ENCODE measurements around the gene SLC37A1.

Gene SLC37A1

DNA sequence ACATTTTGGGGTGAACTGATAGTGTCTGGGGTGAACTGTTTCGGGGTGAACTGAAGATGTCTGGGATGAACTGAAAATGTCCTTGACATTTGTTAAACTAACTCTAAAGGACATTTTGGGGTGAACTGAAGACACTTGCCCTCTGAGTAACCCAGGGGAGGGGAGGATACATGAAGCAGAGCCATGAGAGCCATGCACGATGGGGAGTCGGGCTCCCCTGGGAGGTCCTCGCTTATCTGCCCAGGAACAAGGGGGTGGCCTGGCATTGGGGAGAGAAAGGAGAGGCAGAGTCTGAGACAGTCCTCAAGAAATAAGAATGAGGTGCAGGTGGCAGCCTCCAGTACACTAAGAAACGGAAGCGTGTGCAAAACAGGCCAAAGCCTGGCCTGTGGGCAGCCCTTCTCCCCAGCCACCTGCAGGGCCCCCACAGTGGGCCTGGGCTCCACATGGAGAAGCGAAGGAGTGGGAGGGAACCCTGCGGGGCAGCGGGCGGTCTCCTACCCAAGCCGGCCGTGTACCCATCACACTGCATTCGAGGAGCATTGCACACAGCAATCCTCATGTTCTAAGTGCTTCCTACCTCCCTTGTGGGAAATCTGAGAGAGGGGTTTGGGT is 41.8 kb upstream of the SLC37A1 start:
- no peaks in the 10 kb centered on the region for H3K36me3 ChIP-seq (ENCODE audit: insufficient read depth, low read length)
- H3K4me1 ChIP-seq (ENCODE audit: insufficient read depth, low read length) = no peaks in the 10 kb centered on the region
- no peak overlapping the region for H3K4me3 ChIP-seq (ENCODE audit: low read depth in 1 of 2, low read length in 2 of 2)
- no peaks in the 10 kb centered on the region for H3K9me3 ChIP-seq (ENCODE audit: low read length)
- no peak overlapping the region for H3K27ac ChIP-seq (ENCODE audit: low read depth, low read length)
- H3K9ac ChIP-seq (ENCODE audit: low read length) = no peak overlapping the region
- H3K27me3 ChIP-seq (ENCODE audit: control insufficient read depth in 1 of 2, insufficient read depth in 2 of 2, low read length in 2 of 2) = no peaks in the 10 kb centered on the region

GRCh38 chr21:42472521-42472920 is 41.1 kb upstream of the SLC37A1 start:
- Histone ChIP-seq H3K4me1 (ENCODE audit: insufficient read depth, low read length) (no peaks in the 10 kb centered on the region), H3K9ac (ENCODE audit: low read length) (no peak overlapping the region), H3K9me3 (ENCODE audit: low read length) (no peaks in the 10 kb centered on the region), H3K36me3 (ENCODE audit: insufficient read depth, low read length) (no peaks in the 10 kb centered on the region), H3K27me3 (ENCODE audit: control insufficient read depth in 1 of 2, insufficient read depth in 2 of 2, low read length in 2 of 2) (no peaks in the 10 kb centered on the region), H3K27ac (ENCODE audit: low read depth, low read length) (no peak overlapping the region), H3K4me3 (ENCODE audit: low read depth in 1 of 2, low read length in 2 of 2) (no peak overlapping the region)

DNA sequence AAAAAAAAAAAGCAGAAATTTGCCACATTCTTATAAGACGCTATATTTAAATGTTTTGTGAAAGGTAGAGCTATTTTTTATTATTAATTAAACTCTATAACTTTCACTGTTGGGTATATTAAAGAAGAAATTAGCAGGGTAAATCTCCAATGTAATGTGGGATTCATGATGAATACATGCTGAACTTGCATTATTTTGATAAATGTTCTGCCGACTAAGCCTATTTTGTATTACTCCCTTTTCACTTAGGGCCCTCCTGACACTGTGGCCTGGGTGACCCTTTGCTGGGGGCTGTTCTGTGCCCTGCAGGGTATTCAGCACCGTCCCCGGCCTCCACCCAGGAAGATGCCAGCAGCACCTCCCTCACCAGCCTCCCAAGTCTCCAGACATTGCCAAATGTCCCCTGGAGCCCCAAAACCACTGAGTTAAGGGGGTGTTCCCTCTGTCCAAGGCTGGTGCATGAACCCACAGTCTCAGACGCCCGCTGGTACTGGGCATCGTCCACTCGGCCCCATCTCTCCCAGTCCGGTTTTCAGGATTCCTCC is 40.1 kb upstream of the SLC37A1 start:
- Histone ChIP-seq H3K27ac (ENCODE audit: low read depth, low read length) (no peak overlapping the region), H3K27me3 (ENCODE audit: control insufficient read depth in 1 of 2, insufficient read depth in 2 of 2, low read length in 2 of 2) (no peaks in the 10 kb centered on the region), H3K4me3 (ENCODE audit: low read depth in 1 of 2, low read length in 2 of 2) (no peak overlapping the region), H3K36me3 (ENCODE audit: insufficient read depth, low read length) (no peaks in the 10 kb centered on the region), H3K9me3 (ENCODE audit: low read length) (no peaks in the 10 kb centered on the region), H3K4me1 (ENCODE audit: insufficient read depth, low read length) (no peaks in the 10 kb centered on the region), H3K9ac (ENCODE audit: low read length) (no peak overlapping the region)

- Histone ChIP-seq H3K9ac (ENCODE audit: low read length) (no peak overlapping the region), H3K4me1 (ENCODE audit: insufficient read depth, low read length) (no peaks in the 10 kb centered on the region), H3K4me3 (ENCODE audit: low read depth in 1 of 2, low read length in 2 of 2) (no peak overlapping the region), H3K27ac (ENCODE audit: low read depth, low read length) (no peak overlapping the region), H3K9me3 (ENCODE audit: low read length) (no peaks in the 10 kb centered on the region), H3K36me3 (ENCODE audit: insufficient read depth, low read length) (no peaks in the 10 kb centered on the region), H3K27me3 (ENCODE audit: control insufficient read depth in 1 of 2, insufficient read depth in 2 of 2, low read length in 2 of 2) (no peaks in the 10 kb centered on the region)
Observed at GRCh38 chr21:42474043-42474831, 39.4 kb upstream of the SLC37A1 start.

GRCh38 chr21:42475036-42475435 is 38.6 kb upstream of the SLC37A1 start:
- Histone ChIP-seq H3K27ac (ENCODE audit: low read depth, low read length) (no peak overlapping the region), H3K4me1 (ENCODE audit: insufficient read depth, low read length) (no peaks in the 10 kb centered on the region), H3K4me3 (ENCODE audit: low read depth in 1 of 2, low read length in 2 of 2) (no peak overlapping the region), H3K36me3 (ENCODE audit: insufficient read depth, low read length) (no peaks in the 10 kb centered on the region), H3K27me3 (ENCODE audit: control insufficient read depth in 1 of 2, insufficient read depth in 2 of 2, low read length in 2 of 2) (no peaks in the 10 kb centered on the region), H3K9me3 (ENCODE audit: low read length) (no peaks in the 10 kb centered on the region), H3K9ac (ENCODE audit: low read length) (no peak overlapping the region)

- Histone ChIP-seq H3K4me3 (ENCODE audit: low read depth in 1 of 2, low read length in 2 of 2) (no peak overlapping the region), H3K27ac (ENCODE audit: low read depth, low read length) (no peak overlapping the region), H3K4me1 (ENCODE audit: insufficient read depth, low read length) (no peaks in the 10 kb centered on the region), H3K9ac (ENCODE audit: low read length) (no peak overlapping the region), H3K9me3 (ENCODE audit: low read length) (no peaks in the 10 kb centered on the region), H3K36me3 (ENCODE audit: insufficient read depth, low read length) (no peaks in the 10 kb centered on the region), H3K27me3 (ENCODE audit: control insufficient read depth in 1 of 2, insufficient read depth in 2 of 2, low read length in 2 of 2) (no peaks in the 10 kb centered on the region)
Observed at GRCh38 chr21:42475526-42476387, 37.9 kb upstream of the SLC37A1 start.

- Histone ChIP-seq H3K9me3 (ENCODE audit: low read length) (no peaks in the 10 kb centered on the region), H3K9ac (ENCODE audit: low read length) (no peak overlapping the region), H3K4me1 (ENCODE audit: insufficient read depth, low read length) (no peaks in the 10 kb centered on the region), H3K36me3 (ENCODE audit: insufficient read depth, low read length) (no peaks in the 10 kb centered on the region), H3K4me3 (ENCODE audit: low read depth in 1 of 2, low read length in 2 of 2) (no peak overlapping the region), H3K27me3 (ENCODE audit: control insufficient read depth in 1 of 2, insufficient read depth in 2 of 2, low read length in 2 of 2) (no peaks in the 10 kb centered on the region), H3K27ac (ENCODE audit: low read depth, low read length) (no peak overlapping the region)
Observed at GRCh38 chr21:42476388-42477331, 37.0 kb upstream of the SLC37A1 start.

DNA sequence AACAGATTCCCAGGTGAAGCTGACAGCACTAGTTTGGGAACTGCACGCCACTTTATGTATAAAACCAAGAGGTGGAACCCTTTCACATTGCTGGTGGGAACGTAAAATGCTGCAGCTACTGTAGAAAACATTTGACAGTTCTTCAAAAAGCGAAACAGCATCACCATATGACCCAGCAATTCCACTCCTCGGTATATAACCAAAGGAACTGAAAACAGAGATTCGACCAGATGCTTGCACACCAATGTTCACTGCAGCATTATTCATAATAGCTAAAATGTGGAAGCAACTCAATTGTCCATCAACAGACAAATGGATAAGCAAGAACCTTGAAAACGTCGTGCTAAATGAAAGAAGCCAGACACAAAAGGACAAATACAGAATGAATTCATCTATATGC is 35.1 kb upstream of the SLC37A1 start:
- Histone ChIP-seq H3K9ac (ENCODE audit: low read length) (no peak overlapping the region), H3K27ac (ENCODE audit: low read depth, low read length) (no peak overlapping the region), H3K36me3 (ENCODE audit: insufficient read depth, low read length) (no peaks in the 10 kb centered on the region), H3K27me3 (ENCODE audit: control insufficient read depth in 1 of 2, insufficient read depth in 2 of 2, low read length in 2 of 2) (no peaks in the 10 kb centered on the region), H3K4me3 (ENCODE audit: low read depth in 1 of 2, low read length in 2 of 2) (no peak overlapping the region), H3K4me1 (ENCODE audit: insufficient read depth, low read length) (no peaks in the 10 kb centered on the region), H3K9me3 (ENCODE audit: low read length) (no peaks in the 10 kb centered on the region)

- H3K4me1 ChIP-seq (ENCODE audit: insufficient read depth, low read length) = no peaks in the 10 kb centered on the region
- H3K9me3 ChIP-seq (ENCODE audit: low read length) = no peaks in the 10 kb centered on the region
Observed at GRCh38 chr21:42479582-42479981, 34.1 kb upstream of the SLC37A1 start.

GRCh38 chr21:42480736-42481135 is 32.9 kb upstream of the SLC37A1 start:
- Histone ChIP-seq H3K27me3 (ENCODE audit: control insufficient read depth in 1 of 2, insufficient read depth in 2 of 2, low read length in 2 of 2) (no peaks in the 10 kb centered on the region), H3K36me3 (ENCODE audit: insufficient read depth, low read length) (no peaks in the 10 kb centered on the region), H3K27ac (ENCODE audit: low read depth, low read length) (no peak overlapping the region), H3K9ac (ENCODE audit: low read length) (no peak overlapping the region), H3K4me3 (ENCODE audit: low read depth in 1 of 2, low read length in 2 of 2) (no peak overlapping the region), H3K4me1 (ENCODE audit: insufficient read depth, low read length) (no peaks in the 10 kb centered on the region), H3K9me3 (ENCODE audit: low read length) (no peaks in the 10 kb centered on the region)

More at GRCh38 chr21:42479582-42479981, 34.1 kb upstream of the SLC37A1 start:
- no peaks in the 10 kb centered on the region for H3K27me3 ChIP-seq (ENCODE audit: control insufficient read depth in 1 of 2, insufficient read depth in 2 of 2, low read length in 2 of 2)
- H3K4me3 ChIP-seq (ENCODE audit: low read depth in 1 of 2, low read length in 2 of 2) = no peak overlapping the region
- H3K9ac ChIP-seq (ENCODE audit: low read length) = no peak overlapping the region
- H3K36me3 ChIP-seq (ENCODE audit: insufficient read depth, low read length) = no peaks in the 10 kb centered on the region
- H3K27ac ChIP-seq (ENCODE audit: low read depth, low read length) = no peak overlapping the region

Data from muscle layer of colon (tissue), 2 donors.